Gastroesophageal sphincter (tissue), 2 donors: ENCODE results near the gene OR51B2.

Source experiments
- EP300 ChIP-seq: sonication (generic); formaldehyde crosslinking; IDR thresholded peaks from one replicate; pipeline ENCODE4 v1.6.1; 2017; ENCODE audit warnings: antibody characterized with exemption, mild to moderate bottlenecking
- POLR2A ChIP-seq, 2 donors: fragments of 450-650 bp; IDR thresholded peaks; one replicate each; pipeline ENCODE4 v1.6.1; 2017; ENCODE audit warnings: antibody characterized with exemption in 2 of 2, mild to moderate bottlenecking in 2 of 2, moderate library complexity in 1 of 2
- POLR2AphosphoS5 ChIP-seq: sonication (generic); formaldehyde crosslinking; IDR thresholded peaks from one replicate; pipeline ENCODE4 v1.6.1; 2017; ENCODE audit warnings: antibody characterized with exemption

DNA sequence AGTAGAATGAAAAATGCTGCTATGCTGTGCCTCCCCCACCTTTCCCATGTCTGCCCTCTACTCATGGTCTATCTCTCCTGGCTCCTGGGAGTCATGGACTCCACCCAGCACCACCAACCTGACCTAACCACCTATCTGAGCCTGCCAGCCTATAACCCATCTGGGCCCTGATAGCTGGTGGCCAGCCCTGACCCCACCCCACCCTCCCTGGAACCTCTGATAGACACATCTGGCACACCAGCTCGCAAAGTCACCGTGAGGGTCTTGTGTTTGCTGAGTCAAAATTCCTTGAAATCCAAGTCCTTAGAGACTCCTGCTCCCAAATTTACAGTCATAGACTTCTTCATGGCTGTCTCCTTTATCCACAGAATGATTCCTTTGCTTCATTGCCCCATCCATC, 39.5 kb downstream of the OR51B2 start:
- no peak for TF ChIP-seq POLR2AphosphoS5
- no peak for TF ChIP-seq EP300
- TF ChIP-seq POLR2A (IDR thresholded peaks at IDR 0.05): no peak
